Loucy (cell line): Measurements from ENCODE around the gene NKAIN2.
A peak's percentile ranks its signal among the peaks of the same experiment; 100 is the strongest.

Experiments
- EZH2phosphoT487 ChIP-seq: fragments of 200-600 bp; IDR thresholded peaks from 2 replicates; pipeline ENCODE4 v1.6.1; 2018; ENCODE audit warnings: antibody characterized with exemption, mild to moderate bottlenecking, moderate library complexity, borderline replicate concordance
- TF ChIP-seq, protein P1 (sequence below): fragments of 200-600 bp; sonication (generic); conservative IDR thresholded peaks from 2 replicates; pipeline ENCODE4 v1.5.1; 2014; ENCODE audit warnings: mild to moderate bottlenecking, antibody characterized with exemption, low read length

DNA sequence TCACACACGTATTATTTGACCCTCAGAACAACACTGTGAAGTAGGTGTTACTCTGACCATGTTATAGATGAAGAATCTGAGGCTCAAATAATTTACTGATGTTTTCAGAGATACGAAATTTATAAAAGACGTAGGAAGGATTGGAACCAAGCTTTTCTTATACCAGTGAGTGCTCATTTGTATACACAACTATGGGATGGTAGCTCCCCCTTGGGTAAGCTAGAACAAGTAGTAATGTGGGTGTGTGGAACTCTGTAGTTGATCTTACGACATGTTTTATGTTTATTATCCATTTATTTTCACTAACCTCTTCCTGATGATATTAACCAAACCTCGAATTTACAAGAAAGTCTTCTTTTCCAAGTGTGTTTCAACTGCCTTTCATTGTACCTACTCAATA lies 248.5 kb downstream of the NKAIN2 start:
- TF ChIP-seq, protein P1, sequence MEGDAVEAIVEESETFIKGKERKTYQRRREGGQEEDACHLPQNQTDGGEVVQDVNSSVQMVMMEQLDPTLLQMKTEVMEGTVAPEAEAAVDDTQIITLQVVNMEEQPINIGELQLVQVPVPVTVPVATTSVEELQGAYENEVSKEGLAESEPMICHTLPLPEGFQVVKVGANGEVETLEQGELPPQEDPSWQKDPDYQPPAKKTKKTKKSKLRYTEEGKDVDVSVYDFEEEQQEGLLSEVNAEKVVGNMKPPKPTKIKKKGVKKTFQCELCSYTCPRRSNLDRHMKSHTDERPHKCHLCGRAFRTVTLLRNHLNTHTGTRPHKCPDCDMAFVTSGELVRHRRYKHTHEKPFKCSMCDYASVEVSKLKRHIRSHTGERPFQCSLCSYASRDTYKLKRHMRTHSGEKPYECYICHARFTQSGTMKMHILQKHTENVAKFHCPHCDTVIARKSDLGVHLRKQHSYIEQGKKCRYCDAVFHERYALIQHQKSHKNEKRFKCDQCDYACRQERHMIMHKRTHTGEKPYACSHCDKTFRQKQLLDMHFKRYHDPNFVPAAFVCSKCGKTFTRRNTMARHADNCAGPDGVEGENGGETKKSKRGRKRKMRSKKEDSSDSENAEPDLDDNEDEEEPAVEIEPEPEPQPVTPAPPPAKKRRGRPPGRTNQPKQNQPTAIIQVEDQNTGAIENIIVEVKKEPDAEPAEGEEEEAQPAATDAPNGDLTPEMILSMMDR = peak; percentile 24; the same call in 1 of the 2 replicates
- TF ChIP-seq EZH2phosphoT487 = no peak
